Inflammatory macrophage treated with lipopolysaccharide for 4 hours (primary cell): Measurements from ENCODE around the gene DIO1.
"Not testable (repeated sequence)": the region's sequence is repeated elsewhere in the genome, so short reads cannot be mapped to it uniquely, and the experiment has no call there.

Experiments
- DNase-seq: peaks from one replicate; pipeline ENCODE4 v3.0.0-alpha.2; 2020

Gene DIO1

GRCh38 chr1:53893999-53894636, at the start of gene DIO1:
TSS of gene DIO1 (plus strand) at chr1:53894187. CDS start at chr1:53894211, 24 bp downstream.
- no peak for DNase-seq

- DNase-seq, result peak; percentile 5
Observed at GRCh38 chr1:53847980-53848379, 46.0 kb upstream of the DIO1 start.

GRCh38 chr1:53850082-53850673, 43.8 kb upstream of the DIO1 start:
- DNase-seq, result no peak

GRCh38 chr1:53851571-53852285, 42.3 kb upstream of the DIO1 start:
- no peak for DNase-seq

GRCh38 chr1:53860967-53861411, 33.0 kb upstream of the DIO1 start:
- DNase-seq, result peak; percentile 44

- no peak for DNase-seq
Observed at GRCh38 chr1:53862507-53862906, 31.5 kb upstream of the DIO1 start.

GRCh38 chr1:53868565-53868964, 25.4 kb upstream of the DIO1 start:
- no peak for DNase-seq

- DNase-seq, result no peak
Observed at GRCh38 chr1:53869454-53870117, 24.4 kb upstream of the DIO1 start.

- DNase-seq, result no peak
Observed at GRCh38 chr1:53871221-53871620, 22.8 kb upstream of the DIO1 start.

- no peak for DNase-seq
Observed at GRCh38 chr1:53871773-53872484, 22.1 kb upstream of the DIO1 start.

GRCh38 chr1:53875150-53875549, 18.8 kb upstream of the DIO1 start:
- not testable (repeated sequence) for DNase-seq

- peak; percentile 62 for DNase-seq
Observed at GRCh38 chr1:53878492-53879105, 15.4 kb upstream of the DIO1 start.

- DNase-seq, result not testable (repeated sequence)
Observed at GRCh38 chr1:53881853-53882252, 12.1 kb upstream of the DIO1 start.

- DNase-seq, result not testable (repeated sequence)
Observed at GRCh38 chr1:53883600-53883999, 10.4 kb upstream of the DIO1 start.

- no peak for DNase-seq
Observed at GRCh38 chr1:53888681-53889080, 5.3 kb upstream of the DIO1 start.

GRCh38 chr1:53889304-53890298, 4.4 kb upstream of the DIO1 start, which contains the start of gene YIPF1:
TSS of gene YIPF1 (minus strand) at chr1:53889797. CDS start at chr1:53888937, 860 bp downstream.
- DNase-seq, result peak; percentile 94

- peak; percentile 13 for DNase-seq
Observed at GRCh38 chr1:53890522-53890941, 3.5 kb upstream of the DIO1 start.

GRCh38 chr1:53891018-53891417, 3.0 kb upstream of the DIO1 start:
- no peak for DNase-seq

GRCh38 chr1:53891678-53892077, 2.3 kb upstream of the DIO1 start:
- DNase-seq, result peak; percentile 33

- DNase-seq, result peak; percentile 98
Observed at GRCh38 chr1:53892911-53893310, 1.1 kb upstream of the DIO1 start.

- DNase-seq, result no peak
Observed at GRCh38 chr1:53894644-53895043, 657 bp downstream of the DIO1 start.
